Measurements from ENCODE around the gene ZNF423. TPM values are rescaled to one million over a fixed set of nuclear protein-coding genes. Genes with fewer than 3 reads are reported as not detected.

The ZNF423 gene
- total RNA-seq, 1 donor from 2014 or later: 7.3 TPM

- FAIRE-seq (no peak), DNase-seq (ENCODE audit: low spot score in 2 of 2) (no peak)
Measured at GRCh38 chr16:49439676-49440075, 416.2 kb downstream of the ZNF423 start.

GRCh38 chr16:49439050-49439449 lies 416.9 kb downstream of the ZNF423 start:
- FAIRE-seq: no peak
- no peak for DNase-seq (ENCODE audit: low spot score in 2 of 2)

Small RNAs within 50 kb of the gene (small RNA-seq; reads per million reads assigned to genes)
- gene MRPS21P7 (not detected), gene MRPS21P8 (not detected)

Other genes starting within 250 kb of the ZNF423 start
- 74.6 TPM for gene CNEP1R1, start 169.1 kb upstream of the ZNF423 start, total RNA-seq
- gene HEATR3, start 209.9 kb upstream of the ZNF423 start, total RNA-seq: 36.7 TPM